GM12891 (cell line): ENCODE data around the gene HRG.

Source experiments
- POLR2A ChIP-seq: IDR thresholded peaks from 2 replicates; pipeline ENCODE4 v1.6.1; 2011; ENCODE audit warnings: low read depth, low read length, control low read depth
- POLR2AphosphoS5 ChIP-seq: IDR thresholded peaks from 2 replicates; pipeline ENCODE4 v1.6.1; 2011; ENCODE audit warnings: low read depth, low read length, control low read depth
- SPI1 ChIP-seq: IDR thresholded peaks from 2 replicates; pipeline ENCODE4 v1.6.1; 2011; ENCODE audit warnings: low read depth, low read length, control low read depth

DNA sequence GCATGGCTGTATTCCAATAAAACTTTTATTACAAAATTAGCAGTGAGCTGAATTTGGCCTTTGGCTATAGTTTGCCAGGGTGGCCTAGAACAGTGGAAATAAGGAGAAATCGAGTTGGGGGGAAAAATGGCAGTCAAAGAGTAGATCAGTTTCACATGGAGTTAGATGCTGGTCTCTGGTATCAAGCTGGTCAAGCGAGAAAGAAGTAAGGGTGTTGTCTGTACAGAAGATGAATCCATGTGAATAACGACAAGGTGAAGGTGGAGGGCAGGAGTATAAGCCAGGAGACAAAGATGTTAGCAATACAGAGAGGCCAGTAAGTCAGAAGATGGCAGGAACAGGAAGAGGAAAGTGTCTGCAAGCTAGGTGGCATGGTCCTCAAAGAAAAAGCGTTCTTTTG lies 41.2 kb upstream of the HRG start:
- TF ChIP-seq POLR2AphosphoS5 (no peak), POLR2A (no peak), SPI1 (no peak)
